ENCODE measurements around the gene SOS1.
A peak's percentile ranks its signal among the peaks of the same experiment; 100 is the strongest.

SOS1 gene

DNA sequence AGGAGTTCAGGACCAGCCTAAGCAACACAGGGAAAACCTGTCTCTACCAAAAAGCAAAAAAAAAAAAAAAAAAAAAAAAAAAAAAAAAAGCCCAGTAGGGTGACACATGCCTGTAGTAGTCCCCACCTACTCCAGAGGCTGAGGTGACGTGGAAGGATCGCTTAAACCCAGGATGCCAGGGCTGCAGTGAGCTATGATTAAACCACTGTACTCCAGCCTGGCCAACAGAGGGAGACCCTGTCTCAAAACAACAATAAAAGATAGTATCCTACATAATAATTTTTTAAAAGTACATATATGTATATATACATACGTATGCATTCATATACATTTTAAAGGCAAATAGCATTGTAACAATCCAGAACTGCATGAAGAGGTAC is 51.7 kb downstream of the SOS1 start:
- TF ChIP-seq, protein P1, sequence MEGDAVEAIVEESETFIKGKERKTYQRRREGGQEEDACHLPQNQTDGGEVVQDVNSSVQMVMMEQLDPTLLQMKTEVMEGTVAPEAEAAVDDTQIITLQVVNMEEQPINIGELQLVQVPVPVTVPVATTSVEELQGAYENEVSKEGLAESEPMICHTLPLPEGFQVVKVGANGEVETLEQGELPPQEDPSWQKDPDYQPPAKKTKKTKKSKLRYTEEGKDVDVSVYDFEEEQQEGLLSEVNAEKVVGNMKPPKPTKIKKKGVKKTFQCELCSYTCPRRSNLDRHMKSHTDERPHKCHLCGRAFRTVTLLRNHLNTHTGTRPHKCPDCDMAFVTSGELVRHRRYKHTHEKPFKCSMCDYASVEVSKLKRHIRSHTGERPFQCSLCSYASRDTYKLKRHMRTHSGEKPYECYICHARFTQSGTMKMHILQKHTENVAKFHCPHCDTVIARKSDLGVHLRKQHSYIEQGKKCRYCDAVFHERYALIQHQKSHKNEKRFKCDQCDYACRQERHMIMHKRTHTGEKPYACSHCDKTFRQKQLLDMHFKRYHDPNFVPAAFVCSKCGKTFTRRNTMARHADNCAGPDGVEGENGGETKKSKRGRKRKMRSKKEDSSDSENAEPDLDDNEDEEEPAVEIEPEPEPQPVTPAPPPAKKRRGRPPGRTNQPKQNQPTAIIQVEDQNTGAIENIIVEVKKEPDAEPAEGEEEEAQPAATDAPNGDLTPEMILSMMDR (conservative IDR thresholded peaks at IDR 0.05; ENCODE audit: control insufficient read depth, insufficient read depth, low read depth, low read length): no peak

DNA sequence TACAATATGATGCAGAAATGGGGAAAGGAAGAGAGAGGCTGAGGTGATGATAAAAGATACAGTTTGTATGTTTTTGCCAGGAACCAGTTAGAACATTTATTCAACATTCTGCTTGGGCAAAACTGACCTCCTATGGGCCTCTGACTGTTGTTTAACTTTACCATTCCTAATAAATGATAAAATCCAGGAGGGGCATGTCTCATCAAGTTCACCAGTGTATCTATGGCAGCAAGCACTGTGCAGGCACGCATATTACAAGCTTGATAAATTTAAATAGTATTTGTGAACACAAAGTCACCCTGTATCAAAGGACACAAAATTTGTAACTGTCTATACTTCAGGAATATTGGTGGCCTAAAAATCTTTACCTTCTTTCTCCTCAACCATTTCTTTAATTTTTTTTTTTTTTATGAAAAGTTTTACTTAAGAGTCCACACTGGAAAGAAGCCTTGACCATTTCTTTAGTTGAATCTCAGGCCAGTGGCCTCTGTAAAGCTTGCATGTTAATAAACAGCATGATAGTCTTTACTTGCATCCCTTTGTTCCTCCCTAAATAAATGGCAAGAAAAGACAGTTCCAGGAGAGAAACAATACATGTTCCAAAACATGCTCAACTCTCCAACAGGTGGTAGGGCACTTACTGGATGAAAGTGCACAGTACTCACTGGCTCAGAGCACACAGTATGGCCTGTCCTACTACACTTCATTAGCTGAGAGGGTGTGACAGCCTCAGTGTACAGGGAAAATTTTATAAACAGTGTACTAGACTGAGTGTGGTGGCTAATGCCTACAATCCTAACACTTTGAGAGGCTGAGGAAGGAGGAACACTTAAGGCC is 52.3 kb downstream of the SOS1 start:
- no peak overlapping the region for H3K4me3 ChIP-seq (ENCODE audit: control insufficient read depth, low read depth, low read length)
- no peak for DNase-seq (ENCODE audit: low read depth)
- TF ChIP-seq, protein P1 (conservative IDR thresholded peaks at IDR 0.05; ENCODE audit: control insufficient read depth, insufficient read depth, low read depth, low read length): no peak

More for the DNA sequence above, 51.7 kb downstream of the SOS1 start:
- no peak overlapping the region for H3K4me3 ChIP-seq (ENCODE audit: control insufficient read depth, low read depth, low read length)
- peak; percentile 23 for DNase-seq (ENCODE audit: low read depth)

DNA sequence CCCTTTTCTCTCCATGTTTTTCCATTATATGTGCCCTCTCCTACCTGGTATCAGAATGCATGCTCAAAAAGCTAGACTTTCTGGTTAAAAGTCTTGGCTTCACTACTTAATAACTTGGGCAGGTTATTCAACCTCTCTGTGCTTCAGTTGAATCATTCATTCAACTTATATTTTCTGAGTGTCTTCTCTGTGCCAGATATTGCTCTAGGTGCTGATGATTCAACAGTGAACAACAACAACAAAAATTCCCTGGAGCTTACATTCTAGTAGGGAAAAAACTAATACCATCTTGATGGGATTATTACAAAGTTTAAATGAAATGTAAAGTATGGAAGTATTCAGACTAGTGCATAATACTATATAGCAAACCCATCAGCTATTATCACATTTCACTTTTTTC is 55.2 kb downstream of the SOS1 start:
- DNase-seq (ENCODE audit: low read depth): peak; percentile 40
- no peak overlapping the region for H3K4me3 ChIP-seq (ENCODE audit: control insufficient read depth, low read depth, low read length)
- TF ChIP-seq, protein P1 (conservative IDR thresholded peaks at IDR 0.05; ENCODE audit: control insufficient read depth, insufficient read depth, low read depth, low read length): no peak

DNA sequence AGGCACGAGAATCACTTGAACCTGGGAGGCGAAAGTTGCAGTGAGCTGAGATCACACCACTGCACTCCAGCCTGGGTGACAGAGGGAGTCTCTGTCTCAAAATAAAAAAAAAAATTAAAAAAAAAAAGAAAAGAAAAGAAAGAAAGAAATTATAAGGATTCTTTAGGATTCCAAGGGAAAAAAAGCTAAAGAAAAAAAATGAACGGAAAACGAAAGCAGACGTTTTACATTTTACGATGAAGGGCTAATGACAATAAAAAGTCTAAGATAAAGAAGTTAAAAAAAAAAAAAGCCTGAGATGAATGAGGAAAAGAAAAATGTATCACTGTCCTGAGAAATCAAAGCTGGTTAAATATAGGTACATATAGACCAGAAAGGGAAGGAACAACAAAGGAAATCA is 58.5 kb downstream of the SOS1 start:
- TF ChIP-seq, protein P1 (conservative IDR thresholded peaks at IDR 0.05; ENCODE audit: control insufficient read depth, insufficient read depth, low read depth, low read length): no peak
- no peak for DNase-seq (ENCODE audit: low read depth)

DNA sequence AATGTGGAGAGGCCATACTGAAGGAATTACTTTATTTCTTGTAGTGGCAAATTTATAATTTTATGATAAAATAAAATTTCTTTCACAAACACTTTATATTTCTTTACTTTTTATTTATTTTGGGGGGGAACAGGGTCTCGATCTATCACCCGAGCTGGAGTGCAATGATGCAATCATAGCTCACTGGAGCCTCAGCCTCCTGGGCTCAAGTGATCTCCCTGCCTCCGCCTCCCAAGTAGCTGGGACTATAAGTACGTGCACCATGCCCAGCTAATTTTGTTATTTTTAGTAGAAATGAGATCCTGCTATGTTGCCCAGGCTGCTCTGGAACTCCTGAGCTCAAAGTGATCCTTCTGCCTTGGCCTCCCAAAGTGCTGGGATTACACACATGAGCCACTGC is 59.6 kb downstream of the SOS1 start:
- DNase-seq (ENCODE audit: low read depth): no peak
- TF ChIP-seq, protein P1 (conservative IDR thresholded peaks at IDR 0.05; ENCODE audit: control insufficient read depth, insufficient read depth, low read depth, low read length): no peak
- no peak overlapping the region for H3K4me3 ChIP-seq (ENCODE audit: control insufficient read depth, low read depth, low read length)

More for the DNA sequence above, 58.5 kb downstream of the SOS1 start:
- H3K4me3 ChIP-seq (ENCODE audit: control insufficient read depth, low read depth, low read length): no peak overlapping the region

DNA sequence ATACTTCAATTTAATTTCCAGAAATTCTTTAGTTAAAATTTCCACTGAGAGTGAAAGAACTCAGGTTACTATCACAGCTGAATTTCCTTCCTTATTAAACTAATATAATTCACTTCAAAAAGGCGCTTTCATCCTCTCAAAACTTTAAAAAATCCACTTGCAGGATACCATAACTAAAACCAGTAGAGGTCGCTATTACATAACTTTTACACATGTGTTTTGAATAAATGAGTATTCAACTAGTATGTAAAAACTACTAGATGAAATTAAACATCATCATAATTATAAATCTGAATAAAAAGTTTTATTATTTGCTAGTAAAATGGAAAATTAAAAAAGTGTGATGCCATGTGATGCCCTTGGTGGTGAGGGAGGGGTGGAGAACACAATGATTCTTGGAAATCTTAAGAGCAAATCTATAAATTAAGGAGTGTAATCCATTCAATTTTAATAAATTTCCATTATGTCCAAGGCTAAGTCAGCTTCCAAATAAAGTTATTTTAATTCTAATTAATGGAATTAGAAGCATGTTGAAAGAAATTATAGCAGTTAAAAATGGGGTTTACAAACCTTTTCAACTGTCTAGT is 61.4 kb downstream of the SOS1 start:
- DNase-seq (ENCODE audit: low read depth): peak; percentile 65
- TF ChIP-seq, protein P1 (conservative IDR thresholded peaks at IDR 0.05; ENCODE audit: control insufficient read depth, insufficient read depth, low read depth, low read length): peak; percentile 59
- no peak overlapping the region for H3K4me3 ChIP-seq (ENCODE audit: control insufficient read depth, low read depth, low read length)
